Tongue (tissue), 2 donors: Measurements from ENCODE around the gene TMSB10. TPM values are rescaled to one million over a fixed set of nuclear protein-coding genes. Genes with fewer than 3 reads are reported as not detected.
A peak's percentile ranks its signal among the peaks of the same experiment; 100 is the strongest.

Experiments
- DNase-seq: peaks from one replicate; pipeline ENCODE4 v3.0.0-alpha.2; 2015
- total RNA-seq: library from RNA; depleted of rRNA; stranded (reverse); fragments of >200 nt; gene quantifications from one replicate; pipeline ENCODE4 v1.2.3, GENCODE V29; 2014

TMSB10 gene
- total RNA-seq, 1 donor from 2014 or later, result 1,365 TPM

GRCh38 chr2:84880645-84881521 is 24.6 kb upstream of the TMSB10 start, which contains the start of gene TRABD2A:
TSS of gene TRABD2A (minus strand) at chr2:84881084. CDS start at chr2:84881039, 45 bp downstream.
- no peak for DNase-seq

GRCh38 chr2:84881581-84882413 is 23.7 kb upstream of the TMSB10 start:
- DNase-seq, result peak; percentile 90

GRCh38 chr2:84882414-84882738 is 23.1 kb upstream of the TMSB10 start:
- no peak for DNase-seq

- DNase-seq, result no peak
These were observed 22.5 kb upstream of the TMSB10 start for GRCh38 chr2:84882775-84883550.

GRCh38 chr2:84884449-84884848 is 21.0 kb upstream of the TMSB10 start:
- DNase-seq, result no peak

GRCh38 chr2:84885111-84885510 is 20.3 kb upstream of the TMSB10 start:
- no peak for DNase-seq

- no peak for DNase-seq
These were observed 18.7 kb upstream of the TMSB10 start for GRCh38 chr2:84886791-84887190.

GRCh38 chr2:84888401-84889276 is 16.8 kb upstream of the TMSB10 start:
- no peak for DNase-seq

- no peak for DNase-seq
These were observed 16.1 kb upstream of the TMSB10 start for GRCh38 chr2:84889332-84889731.

GRCh38 chr2:84891355-84892010 is 14.0 kb upstream of the TMSB10 start:
- DNase-seq, result no peak

- no peak for DNase-seq
These were observed 11.3 kb upstream of the TMSB10 start for GRCh38 chr2:84894131-84894586.

GRCh38 chr2:84894758-84895520 is 10.5 kb upstream of the TMSB10 start:
- no peak for DNase-seq

- no peak for DNase-seq
These were observed 8.9 kb upstream of the TMSB10 start for GRCh38 chr2:84896567-84896966.

GRCh38 chr2:84897773-84898172 is 7.7 kb upstream of the TMSB10 start:
- DNase-seq, result no peak

- DNase-seq, result peak; percentile 94
These were observed 5.9 kb upstream of the TMSB10 start for GRCh38 chr2:84899304-84900204.

GRCh38 chr2:84900971-84901370 is 4.5 kb upstream of the TMSB10 start:
- no peak for DNase-seq

GRCh38 chr2:84901593-84902120 is 3.8 kb upstream of the TMSB10 start:
- no peak for DNase-seq

- no peak for DNase-seq
These were observed 2.9 kb upstream of the TMSB10 start for GRCh38 chr2:84902526-84902925.

GRCh38 chr2:84904151-84904550 is 1.3 kb upstream of the TMSB10 start:
- DNase-seq, result no peak
